Keratinocyte (primary cell): ENCODE measurements around the gene FNTB.

Experiments used
- EZH2 ChIP-seq: IDR thresholded peaks from one replicate; pipeline ENCODE4 v1.6.1; 2012; ENCODE audit warnings: inconsistent platforms, mild to moderate bottlenecking, low read length, moderate library complexity
- TF ChIP-seq, protein P1 (sequence below), 3 experiments: IDR thresholded peaks in 1 of 3; conservative IDR thresholded peaks in 1 of 3; optimal IDR thresholded peaks in 1 of 3; 2 replicates in 2 of 3; 3 replicates in 1 of 3; pipeline versions ENCODE3 to v1.5.1; 2011; ENCODE audit warnings: low read length in 3 of 3, mild to moderate bottlenecking in 3 of 3, moderate library complexity in 2 of 3, control low read depth in 1 of 3, inconsistent platforms in 1 of 3; ENCODE audit not compliant: insufficient read depth in 2 of 3; ENCODE audit errors: extremely low read depth in 1 of 3

DNA sequence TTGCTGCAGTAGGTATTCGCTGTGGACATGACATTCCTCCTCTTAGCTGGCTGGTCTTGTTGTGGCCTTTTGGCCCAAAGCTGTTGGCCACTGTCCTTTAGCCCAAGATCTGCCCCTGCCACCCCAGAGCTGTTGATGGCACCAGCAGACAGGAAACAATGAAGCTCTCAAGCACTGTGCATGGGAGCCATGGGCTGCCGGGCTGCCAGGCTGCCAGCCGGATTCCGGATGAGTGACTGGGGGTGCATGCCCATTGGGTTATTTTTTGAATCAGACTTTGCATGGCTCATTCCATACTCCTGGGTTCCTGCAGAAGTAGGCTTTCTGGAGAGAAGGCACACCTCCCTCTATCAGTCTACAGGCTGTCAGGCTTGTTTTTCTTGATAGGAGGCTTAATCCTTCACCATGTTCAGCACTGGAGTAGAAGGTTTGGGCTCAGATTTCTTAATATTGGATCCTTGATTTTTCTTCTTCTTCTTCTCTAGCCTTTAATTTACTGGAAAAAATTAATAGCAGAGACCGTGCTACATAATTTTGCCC, 83.2 kb downstream of the FNTB start:
- no peak for TF ChIP-seq EZH2
- TF ChIP-seq, protein P1, sequence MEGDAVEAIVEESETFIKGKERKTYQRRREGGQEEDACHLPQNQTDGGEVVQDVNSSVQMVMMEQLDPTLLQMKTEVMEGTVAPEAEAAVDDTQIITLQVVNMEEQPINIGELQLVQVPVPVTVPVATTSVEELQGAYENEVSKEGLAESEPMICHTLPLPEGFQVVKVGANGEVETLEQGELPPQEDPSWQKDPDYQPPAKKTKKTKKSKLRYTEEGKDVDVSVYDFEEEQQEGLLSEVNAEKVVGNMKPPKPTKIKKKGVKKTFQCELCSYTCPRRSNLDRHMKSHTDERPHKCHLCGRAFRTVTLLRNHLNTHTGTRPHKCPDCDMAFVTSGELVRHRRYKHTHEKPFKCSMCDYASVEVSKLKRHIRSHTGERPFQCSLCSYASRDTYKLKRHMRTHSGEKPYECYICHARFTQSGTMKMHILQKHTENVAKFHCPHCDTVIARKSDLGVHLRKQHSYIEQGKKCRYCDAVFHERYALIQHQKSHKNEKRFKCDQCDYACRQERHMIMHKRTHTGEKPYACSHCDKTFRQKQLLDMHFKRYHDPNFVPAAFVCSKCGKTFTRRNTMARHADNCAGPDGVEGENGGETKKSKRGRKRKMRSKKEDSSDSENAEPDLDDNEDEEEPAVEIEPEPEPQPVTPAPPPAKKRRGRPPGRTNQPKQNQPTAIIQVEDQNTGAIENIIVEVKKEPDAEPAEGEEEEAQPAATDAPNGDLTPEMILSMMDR (optimal IDR thresholded peaks at IDR 0.05 in 1 of 3, IDR thresholded peaks at IDR 0.05 in 1 of 3, conservative IDR thresholded peaks at IDR 0.05 in 1 of 3; ENCODE audit: extremely low read depth in 1 of 3, insufficient read depth in 2 of 3, low read length in 3 of 3), result no peak
